Gastroesophageal sphincter (tissue), 3 donors: Measurements from ENCODE around the gene TSHZ2.

ENCODE experiments used
- CTCF ChIP-seq, 4 experiments: fragments of 200-600 bp in 2 of 4; fragments of 450-650 bp in 2 of 4; sonication (generic) in 1 of 4; IDR thresholded peaks; one replicate each; pipeline ENCODE4 v1.5.1; 2017 to 2019; ENCODE audit warnings: antibody characterized with exemption in 4 of 4, mild to moderate bottlenecking in 2 of 4, moderate library complexity in 2 of 4
- EP300 ChIP-seq: sonication (generic); formaldehyde crosslinking; IDR thresholded peaks from one replicate; pipeline ENCODE4 v1.6.1; 2017; ENCODE audit warnings: antibody characterized with exemption, mild to moderate bottlenecking
- POLR2AphosphoS5 ChIP-seq: sonication (generic); formaldehyde crosslinking; IDR thresholded peaks from one replicate; pipeline ENCODE4 v1.6.1; 2017; ENCODE audit warnings: antibody characterized with exemption

- TF ChIP-seq CTCF (IDR thresholded peaks at IDR 0.05) (no peak), EP300 (no peak), POLR2AphosphoS5 (no peak)
Measured at GRCh38 chr20:53183181-53183580, 211.0 kb downstream of the TSHZ2 start.
